ENCODE data around the gene PPP4R1.

Gene PPP4R1

GRCh38 chr18:9547782-9548181, 66.6 kb downstream of the PPP4R1 start:
- DNase-seq (ENCODE audit: low read depth), result no peak

GRCh38 chr18:9546468-9546867, 67.9 kb downstream of the PPP4R1 start:
- no peak for DNase-seq (ENCODE audit: low read depth)

GRCh38 chr18:9545029-9545428, 69.3 kb downstream of the PPP4R1 start:
- no peak for DNase-seq (ENCODE audit: low read depth)

- DNase-seq (ENCODE audit: low read depth), result no peak
Observed at GRCh38 chr18:9542924-9543323, 71.4 kb downstream of the PPP4R1 start.

GRCh38 chr18:9539938-9540337, 74.4 kb downstream of the PPP4R1 start:
- DNase-seq (ENCODE audit: low read depth), result no peak

- no peak for DNase-seq (ENCODE audit: low read depth)
Observed at GRCh38 chr18:9539283-9539682, 75.1 kb downstream of the PPP4R1 start.

GRCh38 chr18:9537677-9538076, 76.7 kb downstream of the PPP4R1 start:
- no peak for DNase-seq (ENCODE audit: low read depth)

- DNase-seq (ENCODE audit: low read depth), result no peak
Observed at GRCh38 chr18:9536354-9537152, 77.8 kb downstream of the PPP4R1 start.

GRCh38 chr18:9535430-9535991, 78.8 kb downstream of the PPP4R1 start:
- no peak for DNase-seq (ENCODE audit: low read depth)

- DNase-seq (ENCODE audit: low read depth), result no peak
Observed at GRCh38 chr18:9534844-9535243, 79.5 kb downstream of the PPP4R1 start.

- DNase-seq (ENCODE audit: low read depth), result no peak
Observed at GRCh38 chr18:9531791-9532410, 82.5 kb downstream of the PPP4R1 start.

GRCh38 chr18:9530226-9531009, 83.9 kb downstream of the PPP4R1 start:
- DNase-seq (ENCODE audit: low read depth), result no peak

GRCh38 chr18:9526458-9526857, 87.9 kb downstream of the PPP4R1 start:
- DNase-seq (ENCODE audit: low read depth), result no peak

- DNase-seq (ENCODE audit: low read depth), result no peak
Observed at GRCh38 chr18:9522952-9523351, 91.4 kb downstream of the PPP4R1 start.

- no peak for DNase-seq (ENCODE audit: low read depth)
Observed at GRCh38 chr18:9521770-9522169, 92.6 kb downstream of the PPP4R1 start.

- no peak for DNase-seq (ENCODE audit: low read depth)
Observed at GRCh38 chr18:9520666-9521065, 93.7 kb downstream of the PPP4R1 start.

- DNase-seq (ENCODE audit: low read depth), result no peak
Observed at GRCh38 chr18:9519399-9519798, 95.0 kb downstream of the PPP4R1 start.

GRCh38 chr18:9517869-9518268, 96.5 kb downstream of the PPP4R1 start:
- no peak for DNase-seq (ENCODE audit: low read depth)

GRCh38 chr18:9516437-9517064, 97.8 kb downstream of the PPP4R1 start:
- DNase-seq (ENCODE audit: low read depth), result no peak

GRCh38 chr18:9513971-9514512, 100.3 kb downstream of the PPP4R1 start:
- DNase-seq (ENCODE audit: low read depth), result no peak

GRCh38 chr18:9508446-9509025, 105.8 kb downstream of the PPP4R1 start:
- DNase-seq (ENCODE audit: low read depth), result no peak

Measured in T-helper 22 cell (primary cell).